Measurements from ENCODE around the gene TMEM18. TPM values are rescaled to one million over a fixed set of nuclear protein-coding genes. Genes with fewer than 3 reads are reported as not detected.

The TMEM18 gene
- total RNA-seq: 10 to 100 TPM; 32.6 to 34.5 TPM

DNA sequence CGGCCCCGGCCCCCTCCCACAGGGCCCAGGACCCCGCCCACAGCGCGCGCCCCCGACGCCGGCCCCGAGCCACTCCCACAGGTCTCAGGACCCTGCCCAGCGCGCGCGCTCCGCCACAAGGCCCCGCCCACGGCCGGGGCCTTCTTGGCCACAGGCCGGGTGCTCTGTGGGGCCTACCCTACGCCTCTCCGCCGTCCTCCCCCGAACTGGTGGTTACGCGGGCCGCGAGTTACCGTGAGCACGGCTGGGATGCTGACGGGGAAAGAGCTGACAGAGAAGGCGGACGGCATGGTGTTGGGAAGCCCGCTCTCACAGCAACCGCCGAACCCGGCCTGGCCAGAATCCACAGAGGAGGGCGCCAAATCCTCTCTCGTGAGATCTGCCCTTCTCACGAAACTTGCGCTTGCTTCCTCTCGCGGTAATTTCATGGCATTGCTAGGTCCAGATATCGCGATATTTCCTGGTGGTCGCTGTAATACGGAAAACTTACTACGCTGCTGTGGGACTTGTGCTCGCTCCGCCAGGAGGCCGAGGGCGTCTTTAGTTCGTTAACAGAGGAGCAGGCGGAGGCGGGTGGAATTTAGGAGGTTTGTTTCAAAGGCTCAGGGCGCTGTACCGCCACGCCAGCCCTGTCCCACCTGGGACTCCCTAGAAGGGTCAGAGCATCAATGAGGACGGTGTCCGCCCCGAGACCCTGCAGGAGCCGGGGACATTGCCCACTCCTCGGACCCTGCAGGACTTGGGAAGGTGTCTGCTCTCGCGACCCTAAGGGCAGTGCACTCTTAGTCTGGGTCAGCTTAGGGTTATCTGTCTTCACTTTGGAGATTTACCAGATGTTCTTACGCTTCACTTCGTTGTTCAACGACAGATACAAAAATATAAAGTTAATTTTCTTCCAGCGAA lies at the start of gene TMEM18:
TMEM18 (minus strand) TSS at position 351 of the 903 bp plus-strand sequence; CDS start at position 290, 61 bp downstream.
- no peaks in the 10 kb centered on the region for H3K9me3 Mint-ChIP-seq
- peaks cover 32% of the 10 kb centered on the region for H3K4me1 Mint-ChIP-seq
- peak within 1 kb of the TSS; percentile 92 for H3K4me3 Mint-ChIP-seq
- peak; percentile 97 for DNase-seq
- peaks cover 26% of the 10 kb centered on the region for H3K36me3 Mint-ChIP-seq
- no peaks in the 10 kb centered on the region for H3K27me3 Mint-ChIP-seq
- peak within 1 kb of the TSS; percentile 98 for H3K27ac Mint-ChIP-seq

DNA sequence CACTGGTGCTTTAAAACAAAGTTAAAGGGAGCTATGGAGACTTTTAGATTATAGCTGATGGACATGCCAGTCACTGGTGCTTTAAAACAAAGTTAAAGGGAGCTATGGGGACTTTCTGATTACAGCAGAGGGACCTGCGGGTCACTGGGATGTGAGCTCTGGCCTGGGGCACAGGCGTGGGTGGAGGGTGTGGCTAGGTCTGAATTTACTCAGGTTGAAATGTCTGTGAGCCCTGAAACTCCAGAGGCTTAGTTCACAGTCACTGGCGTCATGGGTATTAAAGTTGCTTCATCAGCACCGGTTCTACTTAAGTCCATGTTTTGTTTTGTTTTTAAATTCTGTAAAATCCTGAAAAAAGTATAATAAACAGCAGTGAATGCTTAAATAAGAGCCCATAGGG lies 49.0 kb upstream of the TMEM18 start:
- Mint-ChIP-seq H3K4me1 (peaks cover 10% of the 10 kb centered on the region), H3K4me3 (no peak overlapping the region), H3K27ac (no peak overlapping the region), H3K9me3 (no peaks in the 10 kb centered on the region), H3K27me3 (peaks cover 36% of the 10 kb centered on the region), H3K36me3 (no peaks in the 10 kb centered on the region)
- no peak for DNase-seq

DNA sequence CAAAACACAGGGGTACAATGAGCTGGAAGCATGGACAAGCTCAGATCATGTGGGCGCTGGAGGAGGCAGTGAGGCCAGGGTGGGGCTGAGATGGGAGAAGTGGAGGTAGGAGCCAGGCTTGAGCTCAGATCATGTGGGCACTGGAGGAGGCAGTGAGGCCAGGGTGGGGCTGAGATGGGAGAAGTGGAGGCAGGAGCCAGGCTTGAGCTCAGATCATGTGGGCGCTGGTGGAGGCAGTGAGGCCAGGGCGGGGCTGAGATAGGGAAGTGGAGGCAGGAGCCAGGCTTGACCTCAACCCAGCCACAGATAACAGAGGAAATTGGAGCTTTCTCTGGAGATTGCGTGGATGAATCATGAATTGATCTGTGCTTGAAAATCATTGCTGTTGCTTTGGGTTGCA lies 48.3 kb upstream of the TMEM18 start:
- H3K9me3 Mint-ChIP-seq: no peaks in the 10 kb centered on the region
- peaks cover 41% of the 10 kb centered on the region for H3K27me3 Mint-ChIP-seq
- no peak for DNase-seq
- H3K4me3 Mint-ChIP-seq: no peak overlapping the region
- no peaks in the 10 kb centered on the region for H3K36me3 Mint-ChIP-seq
- H3K4me1 Mint-ChIP-seq: peaks cover 10% of the 10 kb centered on the region
- no peak overlapping the region for H3K27ac Mint-ChIP-seq

DNA sequence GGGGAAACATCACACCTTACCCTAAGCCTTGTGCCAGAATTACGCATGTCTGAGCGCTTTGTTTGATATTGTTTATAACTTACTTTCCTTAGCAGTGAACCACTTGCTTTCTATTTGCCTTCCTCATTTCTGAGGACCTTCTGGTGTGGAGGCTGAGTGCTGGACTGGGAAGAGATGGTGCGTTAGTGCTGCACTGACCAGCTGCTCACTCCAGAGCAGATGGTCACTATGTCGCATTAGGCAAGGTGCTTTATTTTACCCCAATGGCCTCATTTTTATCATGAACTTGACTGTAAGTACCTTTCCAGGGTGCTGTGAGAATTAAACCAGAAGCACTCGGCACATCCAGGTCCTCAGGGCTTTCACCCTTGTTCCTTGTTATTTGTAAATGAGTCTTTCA lies 46.6 kb upstream of the TMEM18 start:
- peaks cover 41% of the 10 kb centered on the region for H3K27me3 Mint-ChIP-seq
- peaks cover 10% of the 10 kb centered on the region for H3K4me1 Mint-ChIP-seq
- no peak overlapping the region for H3K27ac Mint-ChIP-seq
- H3K4me3 Mint-ChIP-seq: no peak overlapping the region
- DNase-seq: no peak
- no peaks in the 10 kb centered on the region for H3K9me3 Mint-ChIP-seq
- no peaks in the 10 kb centered on the region for H3K36me3 Mint-ChIP-seq

DNA sequence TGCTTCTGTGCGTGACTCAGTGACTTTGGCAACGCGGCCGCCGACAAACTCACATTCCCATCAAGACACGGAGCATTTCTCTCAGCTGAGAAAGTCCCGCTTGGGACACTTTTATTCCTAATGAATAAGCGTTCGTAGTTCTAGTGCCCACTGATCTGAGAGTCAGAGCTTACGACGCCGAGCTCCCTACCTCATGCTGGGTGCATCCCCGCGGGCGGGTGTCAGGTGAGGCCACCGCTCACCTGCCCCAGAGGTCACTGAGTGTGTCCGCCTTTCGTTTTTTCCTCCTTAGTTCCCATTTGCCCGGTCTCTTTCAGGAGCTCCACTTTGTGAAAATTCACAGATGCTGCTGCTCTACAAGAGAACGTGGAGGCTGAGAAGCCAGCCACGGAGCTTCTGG lies 43.6 kb upstream of the TMEM18 start:
- no peak for DNase-seq
- H3K4me1 Mint-ChIP-seq: no peaks in the 10 kb centered on the region
- no peaks in the 10 kb centered on the region for H3K36me3 Mint-ChIP-seq
- H3K4me3 Mint-ChIP-seq: no peak overlapping the region
- no peaks in the 10 kb centered on the region for H3K9me3 Mint-ChIP-seq
- peaks cover 48% of the 10 kb centered on the region for H3K27me3 Mint-ChIP-seq
- no peak overlapping the region for H3K27ac Mint-ChIP-seq

DNA sequence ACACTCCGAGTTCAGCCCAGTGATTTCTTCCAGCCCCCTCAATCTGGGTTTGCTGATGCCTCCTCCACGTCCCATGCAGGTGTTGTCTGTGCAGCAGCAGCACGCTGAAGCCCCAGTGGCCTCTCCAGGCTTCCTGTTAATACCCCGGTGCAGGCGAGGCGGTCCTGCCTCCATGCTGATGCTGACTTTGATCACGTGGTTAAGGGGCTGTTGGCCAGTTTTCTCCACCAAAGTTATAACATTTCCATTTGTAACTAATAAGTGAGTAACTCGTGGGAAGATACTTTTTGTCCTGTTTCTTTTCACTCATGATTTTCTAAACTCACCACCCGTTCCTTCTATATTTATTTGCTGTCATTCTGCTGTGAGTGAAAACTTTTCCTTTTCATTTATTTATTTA lies 42.5 kb upstream of the TMEM18 start:
- Mint-ChIP-seq H3K27me3 (peaks cover 43% of the 10 kb centered on the region), H3K9me3 (no peaks in the 10 kb centered on the region), H3K36me3 (no peaks in the 10 kb centered on the region), H3K4me3 (no peak overlapping the region), H3K4me1 (no peaks in the 10 kb centered on the region), H3K27ac (no peak overlapping the region)
- no peak for DNase-seq

DNA sequence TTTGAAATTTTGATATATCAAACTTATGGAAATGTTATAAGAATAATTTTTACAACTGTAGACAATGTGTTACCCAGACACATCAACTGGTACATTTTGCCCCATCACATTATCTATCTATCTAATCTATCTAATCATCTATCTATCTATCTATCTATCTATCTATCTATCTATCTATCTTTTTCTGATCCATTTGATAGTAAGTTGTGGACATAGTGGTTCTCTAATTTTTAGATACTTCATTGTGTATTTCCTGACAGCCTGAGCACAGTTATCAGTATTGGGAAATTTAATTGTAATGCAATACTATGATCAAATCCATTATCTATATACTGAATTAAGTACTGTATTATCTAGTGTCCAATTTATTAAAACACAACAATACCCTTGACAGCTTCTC lies 42.0 kb upstream of the TMEM18 start:
- Mint-ChIP-seq H3K27me3 (peaks cover 41% of the 10 kb centered on the region), H3K36me3 (no peaks in the 10 kb centered on the region), H3K9me3 (no peaks in the 10 kb centered on the region), H3K4me3 (no peak overlapping the region), H3K4me1 (peaks cover 2% of the 10 kb centered on the region), H3K27ac (no peak overlapping the region)
- no peak for DNase-seq

DNA sequence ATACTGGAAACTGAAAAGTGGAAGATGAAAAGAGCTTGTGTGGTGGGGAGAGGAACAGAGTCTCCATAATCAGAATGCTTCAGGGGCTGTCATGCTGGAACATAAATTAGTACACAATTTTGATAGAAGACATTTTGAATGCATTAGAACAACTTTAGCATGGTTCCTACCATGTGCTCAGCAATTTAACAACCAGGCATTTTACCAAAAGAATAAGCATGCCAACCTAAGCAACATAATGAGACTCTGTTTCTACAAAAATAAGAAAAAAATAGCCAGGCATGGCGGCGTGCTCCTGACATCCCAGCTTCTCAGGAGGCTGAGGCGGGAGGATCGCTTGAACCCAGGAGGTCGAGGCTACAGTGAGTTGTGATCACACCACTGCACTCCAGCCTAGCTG lies 40.5 kb upstream of the TMEM18 start:
- Mint-ChIP-seq H3K27me3 (peaks cover 49% of the 10 kb centered on the region), H3K36me3 (no peaks in the 10 kb centered on the region), H3K4me3 (no peak overlapping the region), H3K9me3 (no peaks in the 10 kb centered on the region), H3K4me1 (peaks cover 2% of the 10 kb centered on the region), H3K27ac (no peak overlapping the region)
- no peak for DNase-seq

DNA sequence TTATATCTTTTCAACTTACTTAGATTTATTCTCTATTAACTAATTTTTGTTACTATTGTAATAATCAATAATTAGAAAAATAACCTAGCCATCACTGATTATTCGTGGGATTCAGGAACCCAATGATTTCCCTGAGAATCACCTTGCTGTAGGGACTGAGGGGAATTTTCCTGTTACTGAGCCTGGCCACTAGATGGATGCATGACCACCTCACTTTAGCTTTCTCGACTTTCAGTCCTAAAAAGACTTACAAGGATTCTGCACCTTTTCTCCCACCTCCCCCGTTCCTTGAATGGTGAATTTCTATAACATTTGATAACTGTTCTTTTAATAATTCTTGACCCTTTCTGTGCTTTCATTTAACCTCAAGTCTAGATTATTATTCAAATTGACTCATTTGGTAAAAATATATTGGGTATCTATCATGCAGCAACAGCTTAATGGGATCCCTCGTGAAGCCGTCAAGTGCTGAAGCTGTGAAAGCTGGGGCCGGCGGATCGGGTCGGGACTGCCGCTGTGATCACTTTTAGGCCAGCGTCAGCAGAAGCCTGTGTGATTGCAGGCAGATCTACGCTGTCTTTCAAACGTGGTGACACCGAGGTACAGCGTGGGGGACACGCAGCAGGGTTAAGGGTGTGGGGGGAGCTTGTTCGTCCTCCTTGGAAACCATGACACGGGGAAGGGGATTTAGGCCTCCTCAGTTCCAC lies 38.8 kb upstream of the TMEM18 start:
- H3K4me3 Mint-ChIP-seq: no peak overlapping the region
- H3K4me1 Mint-ChIP-seq: peaks cover 2% of the 10 kb centered on the region
- H3K9me3 Mint-ChIP-seq: no peaks in the 10 kb centered on the region
- no peak overlapping the region for H3K27ac Mint-ChIP-seq
- H3K36me3 Mint-ChIP-seq: no peaks in the 10 kb centered on the region
- no peak for DNase-seq
- H3K27me3 Mint-ChIP-seq: peaks cover 57% of the 10 kb centered on the region

DNA sequence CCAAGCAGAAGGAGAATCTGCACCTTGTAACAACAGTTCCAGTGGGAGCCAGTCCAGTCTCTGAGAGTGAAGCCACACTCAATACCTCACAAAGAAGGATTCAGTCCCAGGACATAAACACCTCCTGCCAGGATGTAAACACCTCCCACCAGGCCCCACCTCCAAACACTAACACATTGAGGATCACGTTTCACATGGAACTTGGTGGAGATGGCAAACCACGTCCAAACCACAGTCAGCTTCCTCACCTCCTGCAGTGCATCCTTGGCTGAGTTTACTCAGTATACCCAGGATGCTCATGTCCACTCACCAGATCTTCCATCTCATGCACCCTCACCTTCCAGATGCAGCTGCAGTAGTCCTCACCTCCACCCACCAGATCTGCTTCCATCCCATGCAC lies 37.8 kb upstream of the TMEM18 start:
- H3K9me3 Mint-ChIP-seq: no peaks in the 10 kb centered on the region
- peaks cover 49% of the 10 kb centered on the region for H3K27me3 Mint-ChIP-seq
- no peak overlapping the region for H3K4me3 Mint-ChIP-seq
- H3K4me1 Mint-ChIP-seq: peaks cover 2% of the 10 kb centered on the region
- no peak for DNase-seq
- H3K36me3 Mint-ChIP-seq: no peaks in the 10 kb centered on the region
- H3K27ac Mint-ChIP-seq: no peak overlapping the region

DNA sequence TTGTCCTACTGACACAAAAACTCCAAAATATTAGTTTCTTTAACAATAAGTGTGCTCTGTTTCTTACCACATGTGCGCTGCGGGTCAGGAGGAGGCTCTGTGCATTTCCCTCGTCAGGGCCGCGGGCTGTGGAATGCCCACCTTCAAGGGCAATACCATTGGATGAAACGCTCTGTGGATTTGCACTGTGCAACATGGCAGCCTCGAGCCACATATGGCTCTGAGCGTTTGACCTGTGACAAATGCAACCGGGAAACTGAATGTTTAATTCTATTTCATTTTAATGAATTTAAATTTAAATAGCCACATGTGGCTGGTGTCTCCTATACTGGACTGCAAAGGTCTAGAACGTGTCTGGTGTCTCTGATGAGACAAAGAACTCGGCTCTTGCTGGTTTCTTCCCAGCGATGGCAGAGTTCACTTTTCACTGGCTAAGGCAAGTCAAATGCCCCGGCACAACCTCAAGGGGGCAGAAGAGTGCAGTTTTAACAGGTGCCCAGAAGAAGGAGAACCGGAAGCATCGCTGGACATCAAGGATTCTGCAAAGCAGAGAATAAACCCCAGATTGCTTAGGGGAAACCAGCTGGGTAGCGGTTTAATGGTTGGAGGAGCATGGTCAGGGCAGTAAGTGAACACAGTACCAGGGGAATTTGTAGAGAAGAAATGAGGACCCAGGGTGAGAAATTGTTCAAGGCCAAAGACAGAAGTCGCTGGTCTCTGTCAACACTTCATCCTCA lies 37.0 kb upstream of the TMEM18 start:
- no peak overlapping the region for H3K4me3 Mint-ChIP-seq
- H3K27ac Mint-ChIP-seq: no peak overlapping the region
- H3K27me3 Mint-ChIP-seq: peaks cover 45% of the 10 kb centered on the region
- peak; percentile 32 for DNase-seq
- H3K9me3 Mint-ChIP-seq: no peaks in the 10 kb centered on the region
- no peaks in the 10 kb centered on the region for H3K36me3 Mint-ChIP-seq
- H3K4me1 Mint-ChIP-seq: peaks cover 2% of the 10 kb centered on the region

DNA sequence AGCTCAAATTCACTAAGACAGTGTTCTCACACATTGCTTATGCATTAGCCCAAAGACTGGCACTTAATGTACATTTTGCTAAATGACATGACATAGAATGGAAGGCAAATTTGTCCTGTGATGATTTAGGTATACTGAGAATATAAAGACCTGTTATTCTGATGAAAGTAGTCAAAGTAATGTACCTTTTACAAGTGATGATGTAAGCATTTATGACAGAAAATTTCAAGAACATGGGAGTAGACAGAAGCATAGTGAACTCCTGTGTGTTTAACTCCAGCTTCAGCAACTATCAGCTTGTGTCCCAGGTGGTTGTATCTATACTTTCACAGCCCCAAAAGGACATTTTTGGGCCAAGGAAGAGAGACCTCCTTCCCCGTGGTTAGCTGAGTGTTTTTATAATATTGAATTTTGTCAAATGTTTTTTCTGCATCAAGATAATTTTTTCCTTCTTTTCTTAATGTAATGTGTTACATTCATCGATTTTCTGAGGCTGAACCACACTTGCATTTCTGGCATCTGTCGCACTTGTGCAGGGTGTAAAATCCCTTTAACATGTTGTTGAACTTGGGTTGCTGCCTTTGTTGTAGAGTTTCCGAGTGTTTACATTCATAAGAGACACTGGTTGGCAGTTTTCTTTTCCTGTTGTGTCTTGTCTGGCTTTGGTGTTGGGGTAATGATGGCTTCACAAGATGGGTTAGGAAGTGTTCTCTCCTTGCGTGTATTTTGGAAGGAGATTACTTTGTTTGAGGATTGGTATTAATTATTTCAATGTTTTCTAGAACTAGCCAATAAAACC lies 33.9 kb upstream of the TMEM18 start:
- H3K36me3 Mint-ChIP-seq: no peaks in the 10 kb centered on the region
- peak overlapping the region; percentile 14 for H3K27ac Mint-ChIP-seq

DNA sequence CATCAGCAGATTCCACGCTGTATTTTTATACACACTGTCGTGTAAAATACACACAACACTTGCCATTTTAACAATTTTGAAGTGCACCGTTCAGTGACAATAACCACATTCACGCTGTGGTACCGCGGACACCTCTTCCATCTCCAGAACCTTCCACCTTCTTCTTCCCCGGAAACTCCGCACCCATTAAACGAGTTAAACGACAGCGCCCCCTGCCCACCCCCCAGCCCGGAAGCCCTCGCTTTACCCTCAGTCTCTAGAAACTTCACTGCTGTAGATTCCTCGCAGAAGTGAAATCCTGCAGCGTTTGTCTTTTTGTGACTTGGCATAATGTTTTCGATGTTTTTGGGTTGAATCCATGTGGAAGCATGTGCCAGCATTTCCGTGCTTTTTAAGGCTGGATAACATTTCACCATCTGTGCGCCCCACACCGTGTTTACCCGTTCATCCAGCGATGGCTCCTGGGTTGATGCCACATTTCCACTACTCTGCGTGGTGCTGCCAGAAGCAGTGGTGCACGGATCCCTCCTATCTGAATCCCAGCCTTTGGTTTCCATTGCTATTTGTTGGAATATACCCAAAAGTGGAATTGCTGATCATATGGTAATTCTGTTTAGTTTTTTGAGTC lies 32.0 kb upstream of the TMEM18 start:
- no peaks in the 10 kb centered on the region for H3K36me3 Mint-ChIP-seq
- H3K27ac Mint-ChIP-seq: no peak overlapping the region
- peaks cover 1% of the 10 kb centered on the region for H3K9me3 Mint-ChIP-seq
- peaks cover 27% of the 10 kb centered on the region for H3K27me3 Mint-ChIP-seq
- peaks cover 13% of the 10 kb centered on the region for H3K4me1 Mint-ChIP-seq
- DNase-seq: no peak
- no peak overlapping the region for H3K4me3 Mint-ChIP-seq

More for the DNA sequence above, 33.9 kb upstream of the TMEM18 start:
- no peak overlapping the region for H3K4me3 Mint-ChIP-seq
- no peaks in the 10 kb centered on the region for H3K9me3 Mint-ChIP-seq
- DNase-seq: no peak
- peaks cover 37% of the 10 kb centered on the region for H3K27me3 Mint-ChIP-seq
- H3K4me1 Mint-ChIP-seq: peaks cover 10% of the 10 kb centered on the region

DNA sequence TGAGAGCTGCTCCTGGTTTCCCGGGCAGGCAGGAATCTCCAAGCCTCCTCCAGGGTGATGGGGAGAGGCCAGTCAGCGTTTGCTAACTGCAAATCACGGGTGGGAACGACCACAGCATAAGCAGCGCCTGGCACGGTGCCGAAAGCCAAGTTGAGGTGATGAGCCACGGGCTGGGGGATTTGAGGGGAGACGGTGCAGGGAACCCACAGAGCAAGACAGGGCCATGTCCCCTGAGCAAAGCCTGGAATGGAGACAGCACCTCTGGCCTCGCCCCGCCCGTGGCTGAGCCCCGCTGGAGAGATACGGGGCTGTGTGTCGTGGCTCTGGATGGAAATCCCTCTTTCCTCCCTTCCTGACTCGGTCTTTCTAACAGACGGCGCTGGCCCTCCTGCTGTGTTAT lies 31.5 kb upstream of the TMEM18 start:
- no peak for DNase-seq
- H3K4me1 Mint-ChIP-seq: peaks cover 13% of the 10 kb centered on the region
- peaks cover 5% of the 10 kb centered on the region for H3K9me3 Mint-ChIP-seq
- H3K27ac Mint-ChIP-seq: no peak overlapping the region
- no peak overlapping the region for H3K4me3 Mint-ChIP-seq
- peaks cover 25% of the 10 kb centered on the region for H3K27me3 Mint-ChIP-seq
- no peaks in the 10 kb centered on the region for H3K36me3 Mint-ChIP-seq
